HG03039 (cell line): ENCODE data around the gene INPP1.
A peak's percentile ranks its signal among the peaks of the same experiment; 100 is the strongest.
"Not testable (repeated sequence)": the region's sequence is repeated elsewhere in the genome, so short reads cannot be mapped to it uniquely, and the experiment has no call there.

Source experiments
- ATAC-seq: cut with Tn5 transposase; IDR thresholded peaks from one replicate; pipeline ENCODE4 v1.9.1; 2021; ENCODE audit warnings: mild to moderate bottlenecking, moderate library complexity; ENCODE audit not compliant: unreplicated experiment

The INPP1 gene, protein sequence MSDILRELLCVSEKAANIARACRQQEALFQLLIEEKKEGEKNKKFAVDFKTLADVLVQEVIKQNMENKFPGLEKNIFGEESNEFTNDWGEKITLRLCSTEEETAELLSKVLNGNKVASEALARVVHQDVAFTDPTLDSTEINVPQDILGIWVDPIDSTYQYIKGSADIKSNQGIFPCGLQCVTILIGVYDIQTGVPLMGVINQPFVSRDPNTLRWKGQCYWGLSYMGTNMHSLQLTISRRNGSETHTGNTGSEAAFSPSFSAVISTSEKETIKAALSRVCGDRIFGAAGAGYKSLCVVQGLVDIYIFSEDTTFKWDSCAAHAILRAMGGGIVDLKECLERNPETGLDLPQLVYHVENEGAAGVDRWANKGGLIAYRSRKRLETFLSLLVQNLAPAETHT

DNA sequence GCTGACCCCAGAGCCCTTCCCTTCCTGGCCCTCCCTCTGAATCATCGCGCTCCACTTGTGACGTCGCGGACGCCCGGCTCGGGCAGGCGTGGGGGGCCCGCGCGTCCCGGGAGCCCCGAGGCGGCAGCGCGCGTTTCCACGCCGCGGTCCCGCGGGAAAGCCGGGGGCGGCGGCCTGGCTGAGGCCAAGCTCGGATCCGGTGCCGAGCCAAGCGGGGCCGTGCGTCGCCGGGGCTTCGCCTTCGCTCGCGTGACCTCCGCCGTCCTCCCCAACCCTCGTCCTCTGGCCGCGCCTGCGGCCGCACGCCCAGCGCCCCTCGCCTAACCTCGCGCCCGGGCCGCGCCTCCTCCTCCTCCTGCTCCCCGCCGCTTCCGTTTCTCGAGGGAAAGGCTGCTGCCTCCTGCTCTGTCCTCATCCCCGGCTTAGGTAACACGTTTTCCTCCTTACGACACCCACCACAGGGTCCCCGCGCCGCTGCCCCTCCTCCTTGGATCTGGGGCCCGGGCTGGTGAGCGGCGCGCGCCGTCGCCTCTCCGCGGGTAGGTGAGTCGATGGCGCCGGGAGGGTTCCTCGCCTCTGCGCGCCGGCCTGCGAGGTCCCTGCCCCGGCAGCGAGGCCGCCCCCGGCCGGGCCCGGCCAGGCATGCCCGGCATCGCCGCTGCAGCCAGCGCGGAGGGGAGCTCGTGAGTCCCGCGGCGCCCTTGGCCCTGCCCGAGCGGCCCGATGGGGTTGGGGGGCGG lies at the start of gene INPP1:
Gene INPP1 (plus strand): TSS at position 54 of the 740 bp plus-strand sequence. CDS start 16,514 bp downstream, outside the sequence.
- ATAC-seq, result peak; percentile 54

DNA sequence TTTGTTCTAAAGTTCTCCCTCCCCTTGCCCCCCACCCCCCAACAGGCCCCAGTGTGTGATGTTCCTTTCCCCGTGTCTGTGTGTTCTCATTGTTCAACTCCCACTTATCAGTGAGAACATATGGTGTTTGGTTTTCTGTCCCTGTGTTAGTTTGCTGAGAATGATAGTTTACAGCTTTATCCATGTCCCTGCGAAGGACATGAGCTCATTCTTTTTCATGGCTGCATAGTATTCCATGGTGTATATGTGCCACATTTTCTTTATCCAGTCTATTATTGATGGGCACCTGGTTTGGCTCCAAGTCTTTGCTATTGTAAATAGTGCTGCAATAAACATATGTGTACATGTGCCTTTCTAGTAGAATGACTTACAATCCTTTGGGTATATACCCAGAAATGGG lies 45.5 kb upstream of the INPP1 start:
- ATAC-seq, result not testable (repeated sequence)

DNA sequence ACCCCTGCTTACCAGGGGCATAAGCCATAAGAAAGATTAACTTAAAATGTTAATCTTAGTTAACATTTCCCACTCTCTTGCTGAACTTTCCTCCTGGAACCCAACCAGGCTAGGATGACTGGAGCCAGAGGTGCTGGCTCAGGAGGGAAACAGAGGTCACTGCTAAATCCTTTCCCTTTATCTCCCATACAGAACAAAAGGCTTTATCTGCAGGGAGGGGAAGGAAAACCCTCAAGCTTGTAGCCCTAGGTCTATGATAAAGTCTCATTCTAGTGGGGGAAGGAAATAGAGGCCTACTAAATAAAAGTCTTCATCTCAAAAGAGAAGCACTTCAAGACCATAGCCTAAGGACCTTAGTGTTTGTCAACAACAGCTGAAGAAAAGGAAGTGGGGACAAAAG lies 42.4 kb upstream of the INPP1 start:
- ATAC-seq, result no peak

DNA sequence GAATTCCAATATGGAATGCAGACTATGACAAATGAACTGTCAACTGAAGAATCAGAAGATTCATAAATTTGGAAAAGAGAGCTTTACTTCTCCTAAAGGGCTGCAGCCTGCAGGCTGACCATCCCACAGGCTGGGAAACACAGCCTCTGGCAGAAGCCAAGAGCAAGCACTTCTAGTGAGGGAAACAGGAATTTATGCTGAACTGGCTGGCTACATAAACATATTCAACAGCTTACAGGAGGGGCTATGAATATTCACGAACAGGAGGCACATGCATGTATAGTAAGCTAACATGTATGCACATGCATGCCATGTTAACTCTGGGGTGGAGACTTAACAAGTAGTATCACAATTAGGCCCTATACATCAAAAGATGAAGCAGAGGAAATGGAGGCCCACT lies 41.3 kb upstream of the INPP1 start:
- no peak for ATAC-seq

DNA sequence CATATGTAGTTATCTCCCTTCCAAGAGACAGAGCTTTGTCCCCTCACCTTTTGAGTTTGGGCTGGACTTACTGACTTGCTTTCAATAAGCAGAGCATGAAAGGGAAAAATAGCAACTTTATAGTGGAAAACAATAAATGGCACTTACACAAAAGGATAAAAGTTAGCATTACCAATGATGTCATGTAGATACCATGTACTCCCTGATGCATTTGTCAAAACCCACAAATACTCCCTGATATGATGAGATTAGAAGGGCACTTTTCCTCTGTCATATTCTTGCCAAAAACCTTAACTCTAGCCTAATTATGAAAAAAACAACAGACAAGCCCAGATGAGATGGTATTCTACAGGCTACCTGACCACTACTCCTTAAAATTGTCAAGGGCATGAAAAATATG lies 39.7 kb upstream of the INPP1 start:
- ATAC-seq, result no peak

DNA sequence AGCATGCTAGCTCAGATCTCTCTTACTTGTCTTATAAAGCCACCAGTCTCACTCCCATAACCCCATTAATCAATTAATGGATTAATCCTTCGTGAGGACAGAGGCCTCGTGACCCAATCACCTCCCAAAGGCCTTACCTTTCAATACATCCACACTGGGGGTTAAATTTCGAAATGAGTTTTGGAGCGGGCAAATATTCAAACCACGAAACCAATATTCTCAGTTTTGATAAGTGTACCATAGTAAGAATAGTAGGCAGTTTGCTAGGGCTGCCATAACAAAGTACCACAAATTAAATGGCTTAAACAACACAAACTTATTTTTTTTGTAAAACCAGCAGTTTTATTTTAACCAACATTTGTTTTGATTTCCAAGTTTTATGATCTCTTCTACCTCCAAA lies 39.0 kb upstream of the INPP1 start:
- ATAC-seq, result no peak

DNA sequence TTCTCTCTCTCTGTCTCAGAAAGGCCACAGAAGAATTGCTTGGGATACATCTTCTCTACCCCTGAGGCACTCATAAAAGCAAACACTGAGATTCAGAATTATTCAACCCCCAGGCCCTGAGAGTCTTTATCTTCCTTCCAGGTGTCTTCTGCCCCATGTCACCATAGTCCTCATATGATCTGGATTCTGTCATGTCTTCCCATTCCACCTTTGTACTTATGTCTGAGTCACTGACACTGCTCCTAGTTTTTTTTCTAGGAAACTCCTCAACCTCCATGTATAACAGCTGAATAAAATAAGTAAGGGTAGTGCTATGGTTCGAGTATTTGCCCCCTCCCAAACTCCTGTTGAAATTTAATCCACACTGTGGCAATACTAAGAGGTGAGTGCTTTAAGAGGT lies 35.4 kb upstream of the INPP1 start:
- no peak for ATAC-seq

DNA sequence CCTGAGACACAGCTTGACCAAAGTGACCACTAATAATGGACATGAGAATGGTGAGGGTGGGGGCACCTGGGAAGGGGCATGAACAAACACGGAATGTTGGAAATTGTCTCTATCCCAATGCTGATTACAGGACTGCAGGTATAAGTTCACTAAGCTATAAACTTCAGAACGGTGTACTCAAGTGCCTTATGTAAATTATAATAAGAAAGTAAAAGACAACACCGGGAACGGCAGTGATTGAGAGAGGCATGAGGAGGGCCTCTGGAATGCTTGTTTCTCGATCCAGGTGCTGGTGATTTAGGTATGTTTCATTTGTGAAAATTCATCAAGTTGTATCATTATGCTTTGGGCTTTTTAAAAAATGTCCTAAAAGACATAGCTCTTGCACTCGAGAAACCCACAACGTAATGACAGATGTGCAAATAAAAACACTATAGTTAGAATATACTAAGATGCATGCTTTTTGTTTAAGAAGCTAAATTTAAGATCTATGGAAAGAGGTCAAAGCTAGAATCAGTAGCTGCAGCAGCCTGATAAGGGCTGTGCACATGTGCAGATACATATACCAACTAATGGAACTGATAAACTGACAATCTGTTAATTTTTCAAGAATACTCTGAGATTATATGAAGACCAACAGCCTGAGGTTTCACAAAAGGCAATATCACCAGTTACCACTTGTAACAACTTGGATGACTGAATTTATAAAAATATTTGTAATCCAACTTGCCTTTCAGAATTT lies 31.3 kb upstream of the INPP1 start:
- ATAC-seq, result no peak

DNA sequence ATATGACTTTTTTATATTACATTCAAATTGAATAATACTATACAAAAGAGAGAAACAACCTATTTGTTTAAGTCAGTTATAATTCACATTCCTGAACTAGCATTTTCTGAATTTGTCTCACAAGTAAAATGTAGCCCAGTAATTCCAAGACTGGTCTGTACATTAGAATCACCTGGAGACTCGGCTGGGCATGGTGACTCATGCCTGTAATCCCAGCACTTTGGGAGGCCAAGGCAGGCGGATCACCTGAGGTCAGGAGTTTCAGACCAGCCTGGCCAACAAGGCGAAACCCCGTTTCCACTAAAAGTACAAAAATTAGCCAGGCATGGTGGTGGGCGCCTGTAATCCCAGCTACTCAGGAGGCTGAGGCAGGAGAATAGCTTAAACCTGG lies 30.8 kb upstream of the INPP1 start:
- ATAC-seq, result not testable (repeated sequence)

DNA sequence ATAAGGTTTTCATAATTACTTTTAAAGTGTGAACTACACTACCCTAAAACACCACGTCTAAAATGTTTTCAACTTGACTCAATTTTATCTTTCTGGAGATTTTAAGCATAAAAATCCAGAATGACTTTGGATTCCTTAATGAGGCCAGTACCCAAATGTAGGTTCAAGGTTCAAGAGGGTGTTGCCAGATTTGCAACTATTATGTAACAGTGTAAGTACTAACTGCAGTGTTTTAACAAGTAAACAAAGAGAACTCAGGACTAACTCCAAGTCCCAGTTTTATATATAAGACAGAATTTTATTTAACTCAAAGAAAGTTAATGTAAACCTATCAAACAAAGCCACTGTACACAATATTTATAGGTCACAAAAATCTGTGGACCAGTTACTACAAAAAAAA lies 29.5 kb upstream of the INPP1 start:
- no peak for ATAC-seq

DNA sequence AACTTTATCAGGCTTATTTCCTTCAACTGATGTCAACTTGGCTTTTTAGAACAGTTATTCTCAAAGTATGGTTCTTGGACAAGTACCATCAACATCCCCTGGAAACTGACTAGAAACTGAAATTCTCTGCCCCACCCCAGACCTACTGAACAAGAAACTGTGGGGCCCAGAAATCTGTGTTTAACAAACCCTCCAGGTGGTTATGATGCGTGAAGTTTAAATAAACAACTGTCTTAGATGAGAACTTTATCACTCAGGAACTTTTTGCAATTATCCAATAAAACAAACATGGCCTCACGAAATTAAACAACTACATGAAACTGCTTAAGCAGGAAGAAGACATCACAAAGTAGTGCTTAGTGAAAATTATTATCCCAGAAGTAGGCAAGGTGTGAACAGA lies 28.1 kb upstream of the INPP1 start:
- no peak for ATAC-seq

DNA sequence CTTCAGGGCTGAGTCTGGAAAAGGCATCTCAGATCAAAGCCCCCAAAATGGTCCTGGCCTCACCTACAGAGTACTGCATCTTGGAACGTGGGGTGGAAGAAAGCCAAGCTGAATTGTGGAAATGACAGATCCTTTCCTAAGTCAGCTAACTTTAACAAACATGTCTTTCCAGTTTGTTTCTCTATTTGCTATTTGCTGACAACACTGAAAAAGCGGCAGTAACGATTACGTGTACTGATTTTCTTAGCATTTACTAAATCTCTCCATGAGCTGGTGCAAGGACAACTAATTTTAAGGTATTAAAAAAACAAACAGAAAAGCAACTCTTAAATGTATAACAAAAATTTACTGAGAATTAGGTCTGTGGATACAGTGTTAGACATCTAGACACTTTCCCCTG lies 24.9 kb upstream of the INPP1 start:
- ATAC-seq, result no peak

DNA sequence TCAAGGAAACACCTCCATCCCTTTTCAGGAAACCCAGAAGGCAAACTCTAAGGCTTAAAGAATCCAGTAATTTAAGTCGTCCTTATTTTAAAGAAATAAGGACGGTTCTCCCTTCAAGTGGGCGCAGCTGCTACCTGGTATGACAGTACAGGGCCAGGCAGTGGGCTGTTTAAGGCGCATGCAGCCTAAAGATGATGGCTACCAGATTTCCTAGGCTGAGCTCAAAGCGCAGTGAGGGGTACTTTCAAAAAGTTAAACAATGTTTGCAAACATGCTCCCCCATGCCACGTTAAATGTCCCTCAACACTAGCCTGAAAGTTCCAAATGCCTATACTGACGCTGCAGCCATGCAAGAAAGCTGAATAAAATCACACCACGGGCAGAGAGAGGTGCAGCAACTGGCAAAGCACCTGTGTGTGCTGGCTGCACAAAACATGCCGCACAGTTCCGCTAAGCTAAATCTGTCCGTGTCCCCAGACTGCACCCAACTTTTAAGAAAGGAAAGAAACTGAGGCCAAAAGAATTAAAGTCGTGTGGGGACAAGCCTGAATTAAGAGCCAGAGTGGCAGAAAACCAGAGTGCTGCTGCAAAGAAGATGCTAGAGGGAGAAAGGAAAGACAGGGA lies 24.3 kb upstream of the INPP1 start:
- peak; percentile 27 for ATAC-seq

DNA sequence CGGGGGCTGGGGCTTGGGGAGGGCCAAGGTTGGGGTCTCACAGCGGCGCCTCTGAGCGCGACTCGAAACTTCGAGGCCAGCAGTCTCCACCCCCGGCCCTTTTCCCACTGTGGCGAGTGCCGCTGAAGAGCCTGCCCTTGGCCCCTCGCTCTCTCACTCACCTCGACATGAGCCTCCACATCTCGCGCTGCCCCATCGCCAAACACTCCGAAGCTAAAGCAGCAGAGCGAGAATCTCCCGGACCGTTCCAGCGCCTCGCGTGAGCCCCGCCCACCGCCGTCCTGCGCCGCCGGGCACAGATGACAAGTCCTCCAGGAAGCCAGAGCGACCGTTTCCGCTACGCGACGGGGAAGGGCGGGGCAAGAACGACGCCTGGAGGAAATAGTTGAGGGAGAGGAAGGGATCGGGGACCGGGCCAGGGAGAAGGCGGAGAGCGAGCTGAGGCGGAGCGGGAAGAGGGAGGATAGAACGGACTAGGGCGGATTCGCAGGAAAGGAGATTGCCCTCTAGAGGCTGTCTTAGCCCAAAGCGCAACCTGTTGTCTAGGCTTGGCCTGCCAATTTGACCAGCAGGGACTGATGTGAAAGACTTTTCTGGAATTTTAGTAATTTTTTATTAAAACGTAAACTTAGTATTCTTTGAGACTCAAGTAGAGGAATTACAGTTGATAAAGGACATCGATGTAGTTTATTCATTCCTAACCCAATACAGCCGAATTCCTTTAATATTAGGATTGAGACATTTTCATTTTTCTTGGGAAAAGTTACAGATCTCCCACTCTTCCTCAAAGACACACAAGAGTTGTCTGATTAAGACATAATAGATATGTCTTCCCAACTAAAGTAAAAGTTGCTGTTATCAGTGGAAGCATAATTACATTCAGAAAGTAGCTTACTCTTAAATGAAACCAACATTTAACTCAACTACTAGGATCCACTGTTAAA lies 23.6 kb upstream of the INPP1 start, which contains the start of gene HIBCH:
Gene HIBCH (minus strand): TSS at position 272 of the 944 bp plus-strand sequence. CDS start 76 bp downstream, at position 196.
- peak; percentile 94 for ATAC-seq

DNA sequence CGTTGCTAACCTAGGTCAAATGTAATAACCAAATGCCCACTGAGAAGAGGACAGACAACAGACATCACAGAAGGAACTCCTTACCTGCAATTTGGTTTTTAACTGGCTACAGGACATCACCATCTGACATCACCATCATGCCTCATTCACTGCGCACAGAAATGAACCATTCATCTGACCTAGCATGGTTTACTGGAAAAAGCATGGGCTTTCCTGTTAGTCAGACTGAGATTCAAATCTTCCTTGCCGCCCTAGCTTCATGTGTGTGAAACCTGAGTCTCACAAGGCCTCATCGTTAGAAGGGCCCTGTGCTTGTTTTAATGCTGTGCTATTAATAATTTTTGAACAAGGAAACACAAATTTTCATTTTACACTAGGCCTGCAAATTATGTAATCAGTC lies 22.7 kb upstream of the INPP1 start:
- ATAC-seq, result no peak

DNA sequence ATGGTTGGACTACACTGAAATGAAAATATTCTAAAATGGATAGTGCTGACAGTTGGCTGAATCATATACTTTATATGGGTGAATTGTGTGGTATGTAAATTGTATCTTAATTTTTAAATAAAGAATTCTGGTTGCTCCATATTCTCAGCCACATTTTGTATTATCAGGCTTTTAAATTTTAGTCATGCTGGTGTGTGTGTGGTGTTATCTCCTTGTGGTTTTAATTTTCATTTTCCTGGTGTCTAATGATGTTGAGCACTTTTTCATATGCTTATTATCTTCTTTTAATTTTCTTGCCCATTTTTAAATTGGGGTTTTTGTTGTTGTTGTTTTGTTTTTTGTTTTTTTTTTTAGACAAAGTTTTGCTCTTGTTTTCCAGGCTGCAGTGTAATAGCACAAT lies 20.0 kb upstream of the INPP1 start:
- ATAC-seq, result no peak

DNA sequence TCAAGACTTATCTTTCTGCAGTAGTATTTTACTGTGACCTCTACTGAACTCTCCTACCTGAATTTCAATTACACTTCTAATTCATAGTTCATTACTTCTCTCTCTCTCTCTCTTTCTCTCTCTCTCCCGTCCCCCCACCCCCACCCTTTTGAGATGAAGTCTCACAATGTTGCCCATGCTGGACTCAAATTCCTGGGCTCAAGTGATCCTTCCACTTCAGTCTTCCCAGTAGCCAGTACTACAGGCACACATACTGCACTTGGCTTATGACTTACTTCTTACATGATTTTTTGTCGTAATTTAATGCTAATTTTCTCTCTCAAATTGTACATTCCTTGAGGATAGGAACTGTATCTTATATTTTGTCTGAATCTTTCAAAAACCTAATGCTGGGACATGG lies 17.8 kb upstream of the INPP1 start:
- no peak for ATAC-seq

DNA sequence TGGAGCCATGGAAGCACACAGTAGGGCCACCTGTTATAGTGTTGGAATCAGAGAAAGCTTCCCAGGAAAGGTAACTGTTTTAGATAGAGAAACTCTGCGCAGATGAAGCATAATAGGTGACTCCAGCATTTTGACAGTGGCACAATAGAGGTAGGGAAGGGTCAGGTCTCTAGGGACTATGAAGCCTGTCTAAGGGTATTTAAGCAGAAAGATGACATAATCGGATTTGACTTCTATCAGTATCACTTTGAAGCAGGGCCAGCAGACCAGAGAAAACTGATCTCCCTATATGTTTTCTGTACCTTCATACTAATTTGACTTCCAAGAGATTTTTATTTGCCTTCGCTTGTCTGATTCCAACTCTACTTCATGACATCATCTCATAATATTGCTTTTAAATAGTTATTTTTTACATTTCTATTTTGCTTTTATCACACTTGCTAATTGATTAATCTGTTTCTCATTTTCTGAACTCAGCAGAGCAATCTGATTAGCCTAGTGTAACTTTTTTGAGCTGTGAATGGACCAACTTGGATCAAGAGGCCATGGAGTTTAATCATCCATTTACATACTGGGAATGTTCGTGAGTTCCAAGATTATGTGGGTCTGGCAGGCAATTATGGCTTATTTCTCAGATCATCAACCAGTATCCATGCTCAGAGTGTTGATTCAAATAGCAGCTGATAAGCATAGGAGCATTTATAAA lies 15.4 kb upstream of the INPP1 start:
- no peak for ATAC-seq

DNA sequence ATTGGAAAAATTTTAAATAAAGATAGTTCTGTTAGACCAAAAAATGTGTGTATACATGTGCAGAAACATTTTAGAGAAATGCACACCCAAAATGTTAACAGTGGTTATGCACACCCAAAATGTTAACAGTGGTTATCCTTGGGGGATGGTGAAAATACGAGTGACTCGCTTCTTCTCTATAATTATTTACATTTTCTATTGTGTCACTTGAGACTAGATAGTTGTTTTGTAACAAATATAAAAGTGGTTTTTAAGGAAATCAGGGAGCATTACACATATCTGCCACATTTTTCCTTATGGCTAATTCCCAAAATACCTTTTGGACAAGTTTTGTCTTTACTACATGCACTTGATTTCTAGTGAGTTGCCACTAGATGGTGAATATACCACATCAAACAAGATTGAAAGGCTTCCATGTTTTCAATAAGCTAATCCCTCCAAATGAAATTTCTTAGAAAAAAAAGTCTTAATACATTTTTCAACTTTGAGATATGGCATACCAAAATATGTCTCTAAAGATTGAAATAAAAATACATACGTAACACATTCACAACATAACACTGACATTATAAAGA lies 14.7 kb upstream of the INPP1 start:
- ATAC-seq, result no peak
